Chondrocyte (in vitro differentiated cells): ENCODE results near the gene MUC5AC. TPM values are rescaled to one million over a fixed set of nuclear protein-coding genes. Genes with fewer than 3 reads are reported as not detected.

ENCODE experiments used
- DNase-seq: peaks from one replicate; pipeline ENCODE4 v3.0.0; 2021; ENCODE audit warnings: mixed read lengths, low spot score
- H3K27ac Mint-ChIP-seq: one replicate; pipeline ENCODE4 v1.8.0; 2021; ENCODE audit warnings: mild to moderate bottlenecking, moderate library complexity, mixed read lengths; ENCODE audit not compliant: unreplicated experiment
- H3K27me3 Mint-ChIP-seq: 2 replicates; pipeline ENCODE4 v1.8.0; 2021; ENCODE audit warnings: low read depth, mixed read lengths
- H3K36me3 Mint-ChIP-seq: 2 replicates; pipeline ENCODE4 v1.8.0; 2021; ENCODE audit warnings: low read depth, mixed read lengths
- H3K4me1 Mint-ChIP-seq: 2 replicates; pipeline ENCODE4 v1.8.0; 2021; ENCODE audit warnings: low read depth, mild to moderate bottlenecking, mixed read lengths
- H3K4me3 Mint-ChIP-seq: one replicate; pipeline ENCODE4 v1.8.0; 2021; ENCODE audit warnings: mild to moderate bottlenecking, moderate library complexity, mixed read lengths; ENCODE audit not compliant: unreplicated experiment
- H3K9me3 Mint-ChIP-seq: 2 replicates; pipeline ENCODE4 v1.8.0; 2021; ENCODE audit warnings: low read depth, mixed read lengths
- total RNA-seq: library from RNA; stranded (reverse); gene quantifications from 3 replicates; pipeline ENCODE4 v1.2.1, GENCODE V29; 2021
- TF ChIP-seq, protein P1 (sequence below): fragments of 200-600 bp; sonication (generic); IDR thresholded peaks from 2 replicates; pipeline ENCODE4 v1.5.0; 2021; ENCODE audit warnings: antibody characterized with exemption, mild to moderate bottlenecking, moderate library complexity

The MUC5AC gene
- total RNA-seq, 1 donor from 2014 or later = not detected

DNA sequence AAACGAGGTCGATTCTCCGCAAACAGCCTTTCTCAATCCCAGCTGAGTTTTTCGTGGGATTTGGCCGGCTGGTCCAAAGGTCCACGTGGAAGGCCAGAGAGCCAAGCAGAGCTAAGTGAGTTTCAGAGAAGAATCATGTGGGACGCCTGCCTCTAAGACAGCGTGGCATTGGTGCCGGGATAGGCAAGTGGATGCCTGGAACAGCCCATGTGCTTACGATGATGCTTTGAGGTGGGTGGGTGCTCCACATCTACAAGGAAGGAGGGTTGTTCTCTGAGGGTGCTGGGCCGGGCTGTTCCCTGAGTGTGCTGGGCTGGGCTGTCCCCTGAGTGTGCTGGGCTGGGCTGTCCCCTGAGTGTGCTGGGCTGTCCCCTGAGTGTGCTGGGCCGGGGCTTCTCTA, 41.6 kb upstream of the MUC5AC start:
- peak; percentile 40 for DNase-seq
- Mint-ChIP-seq H3K27ac (no peak overlapping the region), H3K4me1 (no peaks in the 10 kb centered on the region), H3K4me3 (no peak overlapping the region), H3K27me3 (peaks cover 23% of the 10 kb centered on the region), H3K9me3 (no peaks in the 10 kb centered on the region), H3K36me3 (no peaks in the 10 kb centered on the region)
- TF ChIP-seq, protein P1, sequence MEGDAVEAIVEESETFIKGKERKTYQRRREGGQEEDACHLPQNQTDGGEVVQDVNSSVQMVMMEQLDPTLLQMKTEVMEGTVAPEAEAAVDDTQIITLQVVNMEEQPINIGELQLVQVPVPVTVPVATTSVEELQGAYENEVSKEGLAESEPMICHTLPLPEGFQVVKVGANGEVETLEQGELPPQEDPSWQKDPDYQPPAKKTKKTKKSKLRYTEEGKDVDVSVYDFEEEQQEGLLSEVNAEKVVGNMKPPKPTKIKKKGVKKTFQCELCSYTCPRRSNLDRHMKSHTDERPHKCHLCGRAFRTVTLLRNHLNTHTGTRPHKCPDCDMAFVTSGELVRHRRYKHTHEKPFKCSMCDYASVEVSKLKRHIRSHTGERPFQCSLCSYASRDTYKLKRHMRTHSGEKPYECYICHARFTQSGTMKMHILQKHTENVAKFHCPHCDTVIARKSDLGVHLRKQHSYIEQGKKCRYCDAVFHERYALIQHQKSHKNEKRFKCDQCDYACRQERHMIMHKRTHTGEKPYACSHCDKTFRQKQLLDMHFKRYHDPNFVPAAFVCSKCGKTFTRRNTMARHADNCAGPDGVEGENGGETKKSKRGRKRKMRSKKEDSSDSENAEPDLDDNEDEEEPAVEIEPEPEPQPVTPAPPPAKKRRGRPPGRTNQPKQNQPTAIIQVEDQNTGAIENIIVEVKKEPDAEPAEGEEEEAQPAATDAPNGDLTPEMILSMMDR = no peak

DNA sequence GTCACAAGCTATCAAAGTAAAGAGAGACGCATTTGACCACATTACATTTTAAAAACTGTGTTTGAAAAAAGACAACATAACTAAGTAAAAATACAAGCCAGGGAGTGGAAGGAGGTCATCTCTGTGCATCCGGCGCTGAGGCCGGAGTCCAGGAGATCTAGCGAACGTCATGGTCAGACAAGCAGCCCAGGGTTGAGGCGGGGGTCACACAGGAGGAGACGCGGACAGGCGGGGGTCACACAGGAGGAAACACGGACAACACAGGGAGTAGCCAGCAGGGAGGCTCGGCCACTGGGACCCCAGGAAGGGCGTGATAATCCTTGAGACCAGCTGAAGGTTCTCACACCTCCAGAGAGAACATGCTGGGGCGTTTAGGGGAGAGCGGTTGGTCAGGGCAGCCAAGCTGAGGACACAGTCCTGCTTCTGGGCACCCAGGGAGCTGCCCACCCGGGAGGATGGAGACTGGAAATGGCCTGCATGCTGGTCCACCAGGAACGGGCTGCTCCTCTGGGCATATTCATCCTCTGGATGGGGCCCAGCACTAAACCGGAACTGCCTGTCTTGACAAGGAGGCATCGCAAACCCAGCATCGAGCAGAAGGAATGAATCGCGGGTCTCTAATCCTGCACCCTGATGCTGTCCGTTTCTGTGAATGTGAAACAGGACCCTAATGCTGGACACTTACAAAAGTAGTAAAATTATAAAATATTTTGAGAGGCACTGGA, 40.9 kb upstream of the MUC5AC start:
- no peak overlapping the region for H3K4me3 Mint-ChIP-seq
- H3K4me1 Mint-ChIP-seq = no peaks in the 10 kb centered on the region
- no peaks in the 10 kb centered on the region for H3K36me3 Mint-ChIP-seq
- DNase-seq = peak; percentile 69
- H3K27me3 Mint-ChIP-seq = peaks cover 23% of the 10 kb centered on the region
- H3K9me3 Mint-ChIP-seq = no peaks in the 10 kb centered on the region
- no peak overlapping the region for H3K27ac Mint-ChIP-seq
- TF ChIP-seq, protein P1 = no peak

DNA sequence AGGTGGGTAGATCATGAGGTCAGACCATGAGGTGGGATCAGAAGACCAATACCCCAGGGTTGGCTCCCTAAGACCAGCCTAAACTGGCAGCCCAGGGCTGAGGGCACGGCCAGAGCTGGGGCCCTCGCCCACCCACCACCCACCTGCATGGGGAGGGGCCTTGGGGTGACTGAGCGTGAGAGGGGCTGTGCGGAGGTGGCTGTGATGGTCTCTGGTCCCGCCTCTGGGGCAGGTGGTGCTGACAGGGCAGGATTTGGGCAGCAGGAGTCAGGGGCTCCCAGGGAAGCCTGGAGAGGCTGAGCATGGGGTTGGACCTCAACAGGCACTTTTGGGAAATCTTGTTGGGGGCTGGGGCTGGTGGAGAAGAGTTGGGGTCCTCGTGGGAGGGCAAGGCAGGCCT, 39.8 kb upstream of the MUC5AC start:
- peak; percentile 71 for DNase-seq
- TF ChIP-seq, protein P1 = no peak
- Mint-ChIP-seq H3K27me3 (peaks cover 28% of the 10 kb centered on the region), H3K4me1 (no peaks in the 10 kb centered on the region), H3K4me3 (no peak overlapping the region), H3K27ac (no peak overlapping the region), H3K36me3 (no peaks in the 10 kb centered on the region), H3K9me3 (no peaks in the 10 kb centered on the region)

GRCh38 chr11:1118755-1119603, 38.8 kb upstream of the MUC5AC start:
- peaks cover 34% of the 10 kb centered on the region for H3K27me3 Mint-ChIP-seq
- no peaks in the 10 kb centered on the region for H3K36me3 Mint-ChIP-seq
- no peak overlapping the region for H3K27ac Mint-ChIP-seq
- H3K4me1 Mint-ChIP-seq = no peaks in the 10 kb centered on the region
- TF ChIP-seq, protein P1 = no peak
- no peak for DNase-seq
- no peak overlapping the region for H3K4me3 Mint-ChIP-seq
- no peaks in the 10 kb centered on the region for H3K9me3 Mint-ChIP-seq

DNA sequence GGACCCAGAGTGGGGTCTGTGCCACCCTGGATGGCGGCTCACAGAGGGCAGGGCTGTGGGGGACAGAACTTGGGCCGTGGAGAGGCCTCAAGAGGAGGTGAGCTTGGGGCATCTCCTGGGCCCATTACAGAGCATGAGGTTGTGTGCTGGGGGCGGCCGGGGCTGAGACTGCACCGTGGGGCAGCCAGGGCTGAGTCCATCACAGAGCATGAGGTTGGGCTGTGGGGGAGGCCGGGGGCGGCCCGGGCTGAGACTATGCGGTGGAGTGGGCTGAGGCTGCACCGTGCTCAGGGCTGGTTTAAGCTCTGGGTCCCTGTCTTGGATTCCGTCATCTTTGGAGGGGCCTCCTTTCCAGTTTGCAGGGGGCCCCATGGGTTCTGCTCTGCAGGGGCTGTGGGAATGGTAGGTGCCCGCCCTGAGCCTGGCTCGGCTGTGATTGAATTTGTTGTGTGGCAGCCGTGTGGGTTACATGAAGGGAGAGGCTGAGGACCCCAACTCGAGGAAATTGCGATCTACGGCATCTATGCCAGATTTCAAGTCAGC, 38.1 kb upstream of the MUC5AC start:
- DNase-seq = no peak
- TF ChIP-seq, protein P1 = no peak
- H3K9me3 Mint-ChIP-seq = peaks cover 5% of the 10 kb centered on the region
- H3K36me3 Mint-ChIP-seq = peaks cover 3% of the 10 kb centered on the region
- no peak overlapping the region for H3K4me3 Mint-ChIP-seq
- peaks cover 39% of the 10 kb centered on the region for H3K27me3 Mint-ChIP-seq
- no peaks in the 10 kb centered on the region for H3K4me1 Mint-ChIP-seq
- H3K27ac Mint-ChIP-seq = no peak overlapping the region
